Tibial nerve (tissue), 4 donors: ENCODE data around the gene PLS3.
"Not testable (repeated sequence)": the region's sequence is repeated elsewhere in the genome, so short reads cannot be mapped to it uniquely, and the experiment has no call there.

Experiments
- EP300 ChIP-seq, 2 donors: sonication (generic); formaldehyde crosslinking; IDR thresholded peaks; one replicate each; pipeline ENCODE4 v1.6.1; 2017; ENCODE audit warnings: antibody characterized with exemption in 2 of 2, mild to moderate bottlenecking in 1 of 2
- POLR2A ChIP-seq, 2 donors: fragments of 450-650 bp; IDR thresholded peaks; one replicate each; pipeline ENCODE4 v1.6.1; 2017; ENCODE audit warnings: antibody characterized with exemption in 2 of 2, mild to moderate bottlenecking in 2 of 2, moderate library complexity in 2 of 2
- TF ChIP-seq, protein P1 (sequence below), 5 experiments: fragments of 200-600 bp in 3 of 5; fragments of 450-650 bp in 2 of 5; sonication (generic) in 3 of 5; IDR thresholded peaks; one replicate each; pipeline ENCODE4 v1.5.1; 2016 to 2019; ENCODE audit warnings: antibody characterized with exemption in 5 of 5, mild to moderate bottlenecking in 3 of 5, moderate library complexity in 2 of 5

DNA sequence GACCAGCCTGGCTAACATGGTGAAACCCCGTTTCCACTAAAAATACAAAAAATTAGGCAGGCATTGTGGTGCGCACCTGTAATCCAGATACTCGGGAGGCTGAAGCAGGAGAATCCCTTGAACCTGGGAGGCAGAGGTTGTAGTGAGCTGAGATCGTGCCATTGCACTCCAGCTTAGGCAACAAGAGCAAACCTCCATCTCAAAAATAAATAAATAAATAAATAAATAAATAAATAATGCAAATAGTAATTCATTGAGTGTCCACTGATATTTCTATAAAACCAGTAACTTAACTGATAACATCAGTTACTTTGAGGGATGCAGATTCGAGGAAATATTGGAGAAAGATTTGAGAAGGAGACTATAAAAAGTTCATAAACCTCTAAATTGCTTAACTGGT, 83.4 kb downstream of the PLS3 start:
- TF ChIP-seq, protein P1, sequence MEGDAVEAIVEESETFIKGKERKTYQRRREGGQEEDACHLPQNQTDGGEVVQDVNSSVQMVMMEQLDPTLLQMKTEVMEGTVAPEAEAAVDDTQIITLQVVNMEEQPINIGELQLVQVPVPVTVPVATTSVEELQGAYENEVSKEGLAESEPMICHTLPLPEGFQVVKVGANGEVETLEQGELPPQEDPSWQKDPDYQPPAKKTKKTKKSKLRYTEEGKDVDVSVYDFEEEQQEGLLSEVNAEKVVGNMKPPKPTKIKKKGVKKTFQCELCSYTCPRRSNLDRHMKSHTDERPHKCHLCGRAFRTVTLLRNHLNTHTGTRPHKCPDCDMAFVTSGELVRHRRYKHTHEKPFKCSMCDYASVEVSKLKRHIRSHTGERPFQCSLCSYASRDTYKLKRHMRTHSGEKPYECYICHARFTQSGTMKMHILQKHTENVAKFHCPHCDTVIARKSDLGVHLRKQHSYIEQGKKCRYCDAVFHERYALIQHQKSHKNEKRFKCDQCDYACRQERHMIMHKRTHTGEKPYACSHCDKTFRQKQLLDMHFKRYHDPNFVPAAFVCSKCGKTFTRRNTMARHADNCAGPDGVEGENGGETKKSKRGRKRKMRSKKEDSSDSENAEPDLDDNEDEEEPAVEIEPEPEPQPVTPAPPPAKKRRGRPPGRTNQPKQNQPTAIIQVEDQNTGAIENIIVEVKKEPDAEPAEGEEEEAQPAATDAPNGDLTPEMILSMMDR (IDR thresholded peaks at IDR 0.05) = not testable (repeated sequence)
- not testable (repeated sequence) for TF ChIP-seq POLR2A, EP300 (IDR thresholded peaks at IDR 0.05)
